CD4-positive, alpha-beta memory T cell (primary cell): ENCODE measurements around the gene GRID2IP. TPM values are rescaled to one million over a fixed set of nuclear protein-coding genes. Genes with fewer than 3 reads are reported as not detected.
A peak's percentile ranks its signal among the peaks of the same experiment; 100 is the strongest.

Experiments
- CTCF ChIA-PET: fragments of 350-600 bp; sonication (Branson Sonifier 250); formaldehyde crosslinking; loops from one replicate; lab custom pipeline; 2021; ENCODE audit warnings: inconsistent platforms; ENCODE audit not compliant: partially characterized antibody; lab: Charles Lee
- POLR2A ChIA-PET: fragments of 350-600 bp; sonication (Branson Sonifier 250); formaldehyde crosslinking; loops from one replicate; lab custom pipeline; 2021; ENCODE audit not compliant: partially characterized antibody; lab: Charles Lee
- DNase-seq, 5 donors: peaks; one replicate each; pipeline versions ENCODE4 v3.0.0 to v3.0.0-alpha.2; 2020 to 2022; ENCODE audit warnings: mixed read lengths in 1 of 5
- H3K27ac ChIP-seq: one replicate; pipeline ENCODE4 v1.7.0; 2013; ENCODE audit warnings: low read depth, low read length
- H3K27me3 ChIP-seq: 2 replicates; pipeline ENCODE4 v1.7.0; 2013; ENCODE audit warnings: mild to moderate bottlenecking, low read length, moderate library complexity; ENCODE audit not compliant: insufficient read depth
- H3K36me3 ChIP-seq: 2 replicates; pipeline ENCODE4 v1.7.0; 2013; ENCODE audit warnings: mild to moderate bottlenecking, low read length, moderate library complexity; ENCODE audit not compliant: insufficient read depth
- H3K4me1 ChIP-seq: 2 replicates; pipeline ENCODE4 v1.7.0; 2013; ENCODE audit warnings: mild to moderate bottlenecking, low read length, moderate library complexity; ENCODE audit not compliant: insufficient read depth
- H3K4me3 ChIP-seq, 2 donors: one replicate each; pipeline ENCODE4 v1.7.0; 2013; ENCODE audit warnings: low read length in 2 of 2, mild to moderate bottlenecking in 1 of 2
- H3K9me3 ChIP-seq, 2 donors: one replicate each; pipeline ENCODE4 v1.7.0; 2013; ENCODE audit warnings: low read length in 2 of 2, control low read depth in 1 of 2; ENCODE audit not compliant: control insufficient read depth in 1 of 2
- H3K27ac Mint-ChIP-seq, 7 donors: one replicate each; pipeline ENCODE4 v1.8.0; 2020 to 2021; ENCODE audit warnings: mixed read lengths in 7 of 7, mild to moderate bottlenecking in 6 of 7, inconsistent platforms in 3 of 7, moderate library complexity in 3 of 7
- H3K27me3 Mint-ChIP-seq, 2 donors: one replicate each; pipeline ENCODE4 v1.8.0; 2020 to 2021; ENCODE audit warnings: mixed read lengths in 2 of 2
- H3K36me3 Mint-ChIP-seq, 2 donors: one replicate each; pipeline ENCODE4 v1.8.0; 2020 to 2021; ENCODE audit warnings: mixed read lengths in 2 of 2, inconsistent platforms in 1 of 2, mild to moderate bottlenecking in 1 of 2
- H3K4me1 Mint-ChIP-seq, 4 donors: one replicate each; pipeline ENCODE4 v1.8.0; 2020 to 2021; ENCODE audit warnings: mixed read lengths in 4 of 4, mild to moderate bottlenecking in 1 of 4
- H3K4me3 Mint-ChIP-seq, 8 donors: one replicate each; pipeline ENCODE4 v1.8.0; 2020 to 2021; ENCODE audit warnings: mixed read lengths in 8 of 8, mild to moderate bottlenecking in 7 of 8, moderate library complexity in 6 of 8, inconsistent platforms in 3 of 8
- H3K9me3 Mint-ChIP-seq, 8 donors: one replicate each; pipeline ENCODE4 v1.8.0; 2020 to 2021; ENCODE audit warnings: mixed read lengths in 8 of 8, mild to moderate bottlenecking in 5 of 8, inconsistent platforms in 3 of 8, moderate library complexity in 1 of 8
- intact Hi-C: fragments of 100-400 bp; cut with micrococcal nuclease; formaldehyde crosslinking; loops from one replicate; pipeline ENCODE4 v1.15.1; 2023
- polyA plus RNA-seq, 2 donors: library from polyadenylated mRNA; unstranded; fragments of 300-500 nt; fragmentation: Illumina TruSeq; gene quantifications; one replicate each; pipeline ENCODE4 v1.2.3, GENCODE V29; 2021
- total RNA-seq, 2 experiments: library from RNA; stranded (reverse); gene quantifications; one replicate each; pipeline ENCODE4 v1.2.3, GENCODE V29; 2021

The GRID2IP gene
- total and polyA plus RNA-seq, 4 experiments from 2014 or later = 0.04 to 0.81 (median 0.29) TPM

- no peaks in the 10 kb centered on the region for H3K4me1 ChIP-seq
- Mint-ChIP-seq H3K9me3 (no peaks in the 10 kb centered on the region), H3K27ac (no peak overlapping the region), H3K36me3 (no peaks in the 10 kb centered on the region), H3K27me3 (peaks cover 0 to 3% of the 10 kb centered on the region in 2 donors), H3K4me1 (no peaks in the 10 kb centered on the region), H3K4me3 (no peak overlapping the region)
- H3K9me3 ChIP-seq = no peaks in the 10 kb centered on the region
- DNase-seq = no peak
- no peaks in the 10 kb centered on the region for H3K27me3 ChIP-seq
- no peaks in the 10 kb centered on the region for H3K36me3 ChIP-seq
- ChIA-PET CTCF (interaction anchor here (0.8 kb wide), 1 partner anchor 29 kb away, joined by 3 read pairs; no protein-coding TSS in a partner anchor), POLR2A (no interaction called here)
- intact Hi-C loops = no loop called here
- no peak overlapping the region for H3K4me3 ChIP-seq
- H3K27ac ChIP-seq = no peak overlapping the region
These were observed 10.8 kb upstream of the GRID2IP start for GRCh38 chr7:6562106-6562505.

- ChIA-PET POLR2A (interaction anchor here (0.6 kb wide), 1 partner anchor 16 kb away, joined by 4 read pairs; no protein-coding TSS in a partner anchor), CTCF (interaction anchor here (2.3 to 3.2 kb wide), 2 partner anchors 15 to 44 kb away, joined by 11 to 21 read pairs; no protein-coding TSS in a partner anchor)
- peaks cover 0 to 3% of the 10 kb centered on the region in 2 donors for H3K27me3 Mint-ChIP-seq
- H3K9me3 Mint-ChIP-seq = peaks cover 0 to 2% (median 0%) of the 10 kb centered on the region in 8 donors
- peaks cover 3% of the 10 kb centered on the region for H3K4me1 ChIP-seq
- no peak overlapping the region for H3K27ac ChIP-seq
- DNase-seq = no peak
- H3K27ac Mint-ChIP-seq = no peak overlapping the region
- no peak overlapping the region for H3K4me3 ChIP-seq
- intact Hi-C loops = loop anchor here (2.0 kb wide), 1 partner anchor 43 kb away; no protein-coding TSS in a partner anchor
- H3K36me3 Mint-ChIP-seq = no peaks in the 10 kb centered on the region
- no peaks in the 10 kb centered on the region for H3K27me3 ChIP-seq
- no peaks in the 10 kb centered on the region for H3K9me3 ChIP-seq
- no peaks in the 10 kb centered on the region for H3K36me3 ChIP-seq
- no peak overlapping the region for H3K4me3 Mint-ChIP-seq
- peaks cover 2 to 3% (median 2%) of the 10 kb centered on the region in 4 donors for H3K4me1 Mint-ChIP-seq
These were observed 8.6 kb upstream of the GRID2IP start for GRCh38 chr7:6559896-6560295.

- Mint-ChIP-seq H3K9me3 (peaks cover 0 to 2% (median 0%) of the 10 kb centered on the region in 8 donors), H3K27me3 (peaks cover 0 to 3% of the 10 kb centered on the region in 2 donors), H3K27ac (peak overlapping the region in 1 of 7 donors; percentile 26), H3K4me3 (no peak overlapping the region), H3K4me1 (peaks cover 2 to 4% (median 3%) of the 10 kb centered on the region in 4 donors), H3K36me3 (no peaks in the 10 kb centered on the region)
- ChIA-PET CTCF (interaction anchor here (1.4 to 3.2 kb wide), 3 partner anchors 16 to 43 kb away, joined by 10 to 21 read pairs (median 11); partner anchors contain the start of gene ZDHHC4), POLR2A (interaction anchor here (0.7 kb wide), 1 partner anchor 1369 kb away, joined by 3 read pairs; no protein-coding TSS in a partner anchor)
- no peak overlapping the region for H3K27ac ChIP-seq
- H3K4me3 ChIP-seq = no peak overlapping the region
- H3K27me3 ChIP-seq = no peaks in the 10 kb centered on the region
- no peaks in the 10 kb centered on the region for H3K9me3 ChIP-seq
- DNase-seq = no peak
- peaks cover 7% of the 10 kb centered on the region for H3K4me1 ChIP-seq
- intact Hi-C loops = loop anchor here (2.0 kb wide), 1 partner anchor 42 kb away; no protein-coding TSS in a partner anchor
- H3K36me3 ChIP-seq = no peaks in the 10 kb centered on the region
These were observed 7.6 kb upstream of the GRID2IP start for GRCh38 chr7:6558837-6559236.

GRCh38 chr7:6556196-6556595 is 4.9 kb upstream of the GRID2IP start:
- CTCF ChIA-PET = no interaction called here
- Histone ChIP-seq H3K4me1 (peaks cover 7% of the 10 kb centered on the region), H3K4me3 (no peak overlapping the region), H3K9me3 (no peaks in the 10 kb centered on the region), H3K27ac (no peak overlapping the region), H3K36me3 (no peaks in the 10 kb centered on the region), H3K27me3 (no peaks in the 10 kb centered on the region)
- H3K4me3 Mint-ChIP-seq = no peak overlapping the region
- H3K27me3 Mint-ChIP-seq = peaks cover 0 to 3% of the 10 kb centered on the region in 2 donors
- H3K9me3 Mint-ChIP-seq = peaks cover 0 to 2% (median 0%) of the 10 kb centered on the region in 8 donors
- intact Hi-C loops = no loop called here
- peaks cover 2 to 4% (median 3%) of the 10 kb centered on the region in 4 donors for H3K4me1 Mint-ChIP-seq
- H3K27ac Mint-ChIP-seq = no peak overlapping the region
- POLR2A ChIA-PET = no interaction called here
- DNase-seq = no peak
- H3K36me3 Mint-ChIP-seq = no peaks in the 10 kb centered on the region

- CTCF ChIA-PET = interaction anchor here (1.2 to 1.8 kb wide), 3 partner anchors 16 to 39 kb away, joined by 3 to 4 read pairs (median 4); no protein-coding TSS in a partner anchor
- intact Hi-C loops = no loop called here
- peaks cover 2 to 4% (median 3%) of the 10 kb centered on the region in 4 donors for H3K4me1 Mint-ChIP-seq
- peak in 1 of 5 donors; percentile 19 for DNase-seq
- no peaks in the 10 kb centered on the region for H3K36me3 Mint-ChIP-seq
- Histone ChIP-seq H3K4me3 (no peak overlapping the region), H3K27ac (no peak overlapping the region), H3K27me3 (no peaks in the 10 kb centered on the region), H3K9me3 (no peaks in the 10 kb centered on the region), H3K4me1 (peaks cover 7% of the 10 kb centered on the region), H3K36me3 (no peaks in the 10 kb centered on the region)
- peaks cover 0 to 3% of the 10 kb centered on the region in 2 donors for H3K27me3 Mint-ChIP-seq
- peak overlapping the region; percentile 25 to 57 (median 51) for H3K4me3 Mint-ChIP-seq
- POLR2A ChIA-PET = no interaction called here
- peaks cover 0 to 2% (median 0%) of the 10 kb centered on the region in 8 donors for H3K9me3 Mint-ChIP-seq
- peak overlapping the region in 6 of 7 donors; percentile 8 to 90 (median 72) for H3K27ac Mint-ChIP-seq
These were observed 3.6 kb upstream of the GRID2IP start for GRCh38 chr7:6554848-6555247.

GRCh38 chr7:6553448-6554044 is 2.3 kb upstream of the GRID2IP start:
- no peaks in the 10 kb centered on the region for H3K9me3 ChIP-seq
- peaks cover 0 to 2% (median 0%) of the 10 kb centered on the region in 8 donors for H3K9me3 Mint-ChIP-seq
- H3K4me3 Mint-ChIP-seq = no peak overlapping the region
- peaks cover 7% of the 10 kb centered on the region for H3K4me1 ChIP-seq
- no peak for DNase-seq
- H3K36me3 ChIP-seq = no peaks in the 10 kb centered on the region
- POLR2A ChIA-PET = interaction anchor here (0.9 kb wide), 1 partner anchor 24 kb away, joined by 3 read pairs; the partner anchor contains the start of gene ZDHHC4
- H3K4me3 ChIP-seq = no peak overlapping the region
- H3K27me3 ChIP-seq = no peaks in the 10 kb centered on the region
- intact Hi-C loops = no loop called here
- H3K27ac Mint-ChIP-seq = no peak overlapping the region
- H3K27me3 Mint-ChIP-seq = no peaks in the 10 kb centered on the region
- CTCF ChIA-PET = interaction anchor here (1.8 kb wide), 1 partner anchor 18 kb away, joined by 4 read pairs; no protein-coding TSS in a partner anchor
- H3K27ac ChIP-seq = no peak overlapping the region
- no peaks in the 10 kb centered on the region for H3K36me3 Mint-ChIP-seq
- peaks cover 2 to 4% (median 3%) of the 10 kb centered on the region in 4 donors for H3K4me1 Mint-ChIP-seq

- H3K27me3 ChIP-seq = no peaks in the 10 kb centered on the region
- H3K9me3 ChIP-seq = no peaks in the 10 kb centered on the region
- Mint-ChIP-seq H3K27ac (no peak overlapping the region), H3K27me3 (peaks cover 2 to 4% of the 10 kb centered on the region in 2 donors), H3K4me3 (no peak overlapping the region), H3K36me3 (no peaks in the 10 kb centered on the region), H3K4me1 (peaks cover 0 to 2% (median 0%) of the 10 kb centered on the region in 4 donors), H3K9me3 (no peaks in the 10 kb centered on the region)
- CTCF ChIA-PET = no interaction called here
- H3K4me3 ChIP-seq = no peak overlapping the region
- no peaks in the 10 kb centered on the region for H3K36me3 ChIP-seq
- no peak overlapping the region for H3K27ac ChIP-seq
- POLR2A ChIA-PET = no interaction called here
- no peak for DNase-seq
- intact Hi-C loops = no loop called here
- no peaks in the 10 kb centered on the region for H3K4me1 ChIP-seq
These were observed 3.9 kb downstream of the GRID2IP start for GRCh38 chr7:6547400-6547799.
